ENCODE results near the gene FAM53B.
A peak's percentile ranks its signal among the peaks of the same experiment; 100 is the strongest.
"Not testable (repeated sequence)": the region's sequence is repeated elsewhere in the genome, so short reads cannot be mapped to it uniquely, and the experiment has no call there.

Gene FAM53B

GRCh38 chr10:124626759-124627380 is 117.3 kb downstream of the FAM53B start:
- no peak for DNase-seq

- no peak for DNase-seq
These were observed 118.3 kb downstream of the FAM53B start for GRCh38 chr10:124625831-124626238.

- DNase-seq: no peak
These were observed 119.3 kb downstream of the FAM53B start for GRCh38 chr10:124624895-124625294.

- DNase-seq: no peak
These were observed 119.7 kb downstream of the FAM53B start for GRCh38 chr10:124624466-124624865.

- no peak for DNase-seq
These were observed 120.2 kb downstream of the FAM53B start for GRCh38 chr10:124624006-124624405.

GRCh38 chr10:124622866-124623536 is 121.2 kb downstream of the FAM53B start:
- DNase-seq: no peak

GRCh38 chr10:124622158-124622557 is 122.0 kb downstream of the FAM53B start:
- DNase-seq: no peak

- no peak for DNase-seq
These were observed 122.5 kb downstream of the FAM53B start for GRCh38 chr10:124621637-124622036.

GRCh38 chr10:124619802-124620490 is 124.2 kb downstream of the FAM53B start:
- peak; percentile 25 to 62 (median 50) for DNase-seq

GRCh38 chr10:124619195-124619594 is 125.0 kb downstream of the FAM53B start:
- DNase-seq: no peak

GRCh38 chr10:124618470-124619073 is 125.6 kb downstream of the FAM53B start:
- DNase-seq: no peak

GRCh38 chr10:124616836-124617130 is 127.4 kb downstream of the FAM53B start:
- DNase-seq: no peak

- no peak for DNase-seq
These were observed 127.9 kb downstream of the FAM53B start for GRCh38 chr10:124616040-124616835.

- DNase-seq: no peak
These were observed 128.9 kb downstream of the FAM53B start for GRCh38 chr10:124615259-124615658.

GRCh38 chr10:124614003-124614659 is 130.0 kb downstream of the FAM53B start:
- DNase-seq: no peak

GRCh38 chr10:124612611-124613498 is 131.3 kb downstream of the FAM53B start:
- no peak for DNase-seq

- peak; percentile 73 to 83 (median 79) for DNase-seq
These were observed 132.4 kb downstream of the FAM53B start for GRCh38 chr10:124611738-124612137.

GRCh38 chr10:124610851-124611250 is 133.3 kb downstream of the FAM53B start:
- not testable (repeated sequence) for DNase-seq

- not testable (repeated sequence) for DNase-seq
These were observed 134.0 kb downstream of the FAM53B start for GRCh38 chr10:124610186-124610585.

- no peak for DNase-seq
These were observed 134.5 kb downstream of the FAM53B start for GRCh38 chr10:124609698-124610097.

GRCh38 chr10:124608093-124608721 is 136.0 kb downstream of the FAM53B start:
- DNase-seq: no peak
